Keratinocyte (primary cell): ENCODE measurements around the gene ITPR2.

Experiments
- CTCF ChIP-seq, 3 experiments: IDR thresholded peaks in 1 of 3; conservative IDR thresholded peaks in 1 of 3; optimal IDR thresholded peaks in 1 of 3; 2 replicates in 2 of 3; 3 replicates in 1 of 3; pipeline versions ENCODE3 to v1.5.1; 2011; ENCODE audit warnings: low read length in 3 of 3, mild to moderate bottlenecking in 3 of 3, moderate library complexity in 2 of 3, control low read depth in 1 of 3, inconsistent platforms in 1 of 3; ENCODE audit not compliant: insufficient read depth in 2 of 3; ENCODE audit errors: extremely low read depth in 1 of 3
- EZH2 ChIP-seq: IDR thresholded peaks from one replicate; pipeline ENCODE4 v1.6.1; 2012; ENCODE audit warnings: inconsistent platforms, mild to moderate bottlenecking, low read length, moderate library complexity

GRCh38 chr12:26870491-26871419 lies 37.8 kb upstream of the ITPR2 start:
- TF ChIP-seq EZH2 (no peak), CTCF (optimal IDR thresholded peaks at IDR 0.05 in 1 of 3, IDR thresholded peaks at IDR 0.05 in 1 of 3, conservative IDR thresholded peaks at IDR 0.05 in 1 of 3; ENCODE audit: extremely low read depth in 1 of 3, insufficient read depth in 2 of 3, low read length in 3 of 3) (no peak)
